NCI-H82 treated with DMSO at 0.1 percent for 48 hours (cell line): ENCODE data around the gene RASSF5.

Source experiments
- DNase-seq: peaks from one replicate; lab custom pipeline; 2025; ENCODE audit not compliant: unreplicated experiment; lab: John Stamatoyannopoulos, UW

The RASSF5 gene

DNA sequence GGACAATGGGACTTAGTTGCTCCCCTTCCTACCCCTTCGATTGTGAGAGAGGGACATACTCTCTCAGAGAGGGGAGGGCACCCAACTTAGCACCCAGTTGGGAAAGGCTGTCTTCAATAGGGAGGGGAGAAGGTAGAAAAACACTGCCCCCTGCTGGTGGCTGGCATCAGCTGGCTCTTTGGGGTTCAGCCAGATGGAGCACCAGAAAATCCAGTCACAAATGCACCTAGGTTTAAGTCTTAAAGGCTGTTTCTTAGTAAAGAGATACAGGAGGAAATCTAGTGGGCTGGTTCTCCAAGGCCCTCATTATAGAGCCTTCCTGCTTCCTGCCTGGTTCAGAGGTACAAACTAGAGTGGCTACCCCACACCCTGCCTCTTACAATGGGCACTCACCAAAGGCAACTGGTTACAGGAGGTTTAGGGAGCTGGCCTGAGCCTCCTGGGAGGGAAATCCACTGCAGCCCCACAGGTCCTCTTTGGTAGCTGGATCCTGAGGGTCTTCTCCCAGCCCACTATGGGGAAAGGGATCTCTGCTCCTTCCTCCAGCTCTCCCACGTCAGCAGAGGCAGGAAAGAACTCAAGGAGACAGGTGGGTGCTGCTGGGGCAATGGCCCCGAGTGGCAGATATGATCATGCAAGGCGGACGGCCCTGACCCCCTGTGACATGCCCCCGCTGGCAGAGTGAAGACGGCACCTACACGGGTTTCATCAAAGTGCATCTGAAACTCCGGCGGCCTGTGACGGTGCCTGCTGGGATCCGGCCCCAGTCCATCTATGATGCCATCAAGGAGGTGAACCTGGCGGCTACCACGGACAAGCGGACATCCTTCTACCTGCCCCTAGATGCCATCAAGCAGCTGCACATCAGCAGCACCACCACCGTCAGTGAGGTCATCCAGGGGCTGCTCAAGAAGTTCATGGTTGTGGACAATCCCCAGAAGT is 76.6 kb downstream of the RASSF5 start:
- peak; percentile 78 for DNase-seq

DNA sequence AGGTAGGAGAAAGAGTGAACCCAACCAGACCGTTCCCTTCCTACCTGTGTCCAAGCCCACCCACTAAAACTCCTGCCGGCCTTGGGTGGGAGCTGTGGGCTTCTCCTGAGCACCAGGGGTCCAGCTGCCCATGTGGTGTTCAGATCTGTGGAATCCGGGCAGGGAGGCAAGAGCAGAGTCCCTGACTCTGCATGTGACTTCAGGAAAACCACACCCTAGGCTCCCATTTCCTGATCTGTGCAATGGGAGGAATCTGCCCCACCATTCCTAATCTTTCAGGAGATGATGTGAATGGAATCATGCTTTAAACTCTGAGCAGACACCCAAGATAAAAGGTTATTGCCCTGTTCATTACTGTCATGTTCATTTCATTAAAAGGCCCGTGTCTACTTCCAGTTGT is 77.4 kb downstream of the RASSF5 start:
- DNase-seq = no peak

DNA sequence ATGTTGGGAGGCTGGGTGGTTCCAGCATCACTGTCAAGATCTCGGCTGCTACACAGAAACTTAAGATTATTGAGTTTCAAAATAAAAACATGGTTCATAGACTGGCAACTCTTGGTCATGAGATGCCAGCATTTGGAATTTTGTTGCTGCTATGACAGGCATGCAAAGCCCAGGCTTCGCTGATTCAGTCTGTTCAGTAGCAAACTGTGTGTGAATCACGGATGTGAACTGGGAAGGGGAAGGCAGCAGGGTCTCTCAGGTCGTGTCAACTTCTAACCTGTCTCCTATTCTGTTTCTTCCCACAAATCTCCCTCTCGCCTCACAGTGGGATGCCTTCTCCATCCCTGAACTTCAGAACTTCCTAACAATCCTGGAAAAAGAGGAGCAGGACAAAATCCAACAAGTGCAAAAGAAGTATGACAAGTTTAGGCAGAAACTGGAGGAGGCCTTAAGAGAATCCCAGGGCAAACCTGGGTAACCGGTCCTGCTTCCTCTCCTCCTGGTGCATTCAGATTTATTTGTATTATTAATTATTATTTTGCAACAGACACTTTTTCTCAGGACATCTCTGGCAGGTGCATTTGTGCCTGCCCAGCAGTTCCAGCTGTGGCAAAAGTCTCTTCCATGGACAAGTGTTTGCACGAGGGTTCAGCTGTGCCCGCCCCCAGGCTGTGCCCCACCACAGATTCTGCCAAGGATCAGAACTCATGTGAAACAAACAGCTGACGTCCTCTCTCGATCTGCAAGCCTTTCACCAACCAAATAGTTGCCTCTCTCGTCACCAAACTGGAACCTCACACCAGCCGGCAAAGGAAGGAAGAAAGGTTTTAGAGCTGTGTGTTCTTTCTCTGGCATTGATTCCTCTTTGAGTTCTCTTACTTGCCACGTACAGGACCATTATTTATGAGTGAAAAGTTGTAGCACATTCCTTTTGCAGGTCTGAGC is 79.4 kb downstream of the RASSF5 start:
- DNase-seq = no peak

DNA sequence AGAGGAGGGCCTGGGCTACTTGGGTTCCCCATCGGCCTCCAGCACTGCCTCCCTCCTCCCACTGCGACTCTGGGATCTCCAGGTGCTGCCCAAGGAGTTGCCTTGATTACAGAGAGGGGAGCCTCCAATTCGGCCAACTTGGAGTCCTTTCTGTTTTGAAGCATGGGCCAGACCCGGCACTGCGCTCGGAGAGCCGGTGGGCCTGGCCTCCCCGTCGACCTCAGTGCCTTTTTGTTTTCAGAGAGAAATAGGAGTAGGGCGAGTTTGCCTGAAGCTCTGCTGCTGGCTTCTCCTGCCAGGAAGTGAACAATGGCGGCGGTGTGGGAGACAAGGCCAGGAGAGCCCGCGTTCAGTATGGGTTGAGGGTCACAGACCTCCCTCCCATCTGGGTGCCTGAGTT is 80.6 kb downstream of the RASSF5 start:
- no peak for DNase-seq

DNA sequence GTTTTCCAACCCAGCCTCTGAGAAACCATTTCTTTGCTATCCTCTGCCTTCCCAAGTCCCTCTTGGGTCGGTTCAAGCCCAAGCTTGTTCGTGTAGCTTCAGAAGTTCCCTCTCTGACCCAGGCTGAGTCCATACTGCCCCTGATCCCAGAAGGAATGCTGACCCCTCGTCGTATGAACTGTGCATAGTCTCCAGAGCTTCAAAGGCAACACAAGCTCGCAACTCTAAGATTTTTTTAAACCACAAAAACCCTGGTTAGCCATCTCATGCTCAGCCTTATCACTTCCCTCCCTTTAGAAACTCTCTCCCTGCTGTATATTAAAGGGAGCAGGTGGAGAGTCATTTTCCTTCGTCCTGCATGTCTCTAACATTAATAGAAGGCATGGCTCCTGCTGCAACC is 81.2 kb downstream of the RASSF5 start:
- DNase-seq = no peak

DNA sequence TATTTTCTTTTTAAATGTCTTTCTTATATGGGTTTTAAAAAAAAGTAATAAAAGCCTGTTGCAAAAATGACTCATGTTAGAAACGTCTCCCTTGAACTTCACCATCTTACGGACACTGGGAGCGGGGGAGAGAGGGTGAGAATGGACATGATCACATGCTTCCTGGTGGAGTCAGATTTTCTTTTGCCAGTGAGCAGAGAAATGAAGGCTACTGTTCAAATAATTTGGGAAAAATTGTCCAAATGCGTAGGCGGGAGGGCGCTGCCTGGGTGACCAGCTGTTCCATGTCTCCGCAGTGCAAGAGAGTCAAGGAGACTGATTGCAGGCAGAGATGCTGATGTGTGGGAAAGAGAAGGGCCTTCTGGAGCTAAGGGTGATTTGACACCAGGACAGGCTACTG is 81.9 kb downstream of the RASSF5 start:
- DNase-seq = no peak

DNA sequence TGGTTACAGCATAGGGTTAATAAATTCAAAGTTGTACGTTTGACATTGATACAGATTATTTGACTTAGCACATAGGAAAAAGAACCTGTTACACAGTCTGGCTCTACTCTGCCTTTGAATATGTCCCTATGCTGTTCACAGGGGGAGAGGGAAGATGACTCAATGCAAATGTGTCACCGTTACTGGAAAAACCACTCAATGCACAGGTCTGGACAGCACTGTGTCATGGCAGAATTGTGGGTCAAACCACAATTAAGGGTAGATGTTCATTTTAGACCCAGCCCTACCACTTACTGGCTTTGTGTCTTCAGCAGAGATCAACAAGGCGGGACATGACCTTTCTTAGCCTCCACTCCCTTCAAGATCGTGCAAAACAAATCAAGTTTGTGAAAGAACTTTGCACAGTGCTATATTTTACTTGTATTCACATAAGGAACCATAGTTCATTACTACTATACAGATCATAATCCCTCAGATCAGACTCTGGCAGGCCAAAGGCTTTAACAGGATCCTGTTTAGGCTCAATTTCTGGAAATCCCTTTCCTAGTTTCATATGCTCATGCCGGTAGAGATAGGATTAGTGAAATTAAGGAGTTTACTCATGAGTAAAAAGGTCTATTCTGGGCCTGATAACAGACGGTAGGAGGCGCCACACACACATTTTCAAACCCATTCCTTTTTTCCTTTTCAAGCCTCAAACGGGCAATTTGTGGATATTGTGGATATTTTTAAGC is 82.9 kb downstream of the RASSF5 start:
- DNase-seq = peak; percentile 34

DNA sequence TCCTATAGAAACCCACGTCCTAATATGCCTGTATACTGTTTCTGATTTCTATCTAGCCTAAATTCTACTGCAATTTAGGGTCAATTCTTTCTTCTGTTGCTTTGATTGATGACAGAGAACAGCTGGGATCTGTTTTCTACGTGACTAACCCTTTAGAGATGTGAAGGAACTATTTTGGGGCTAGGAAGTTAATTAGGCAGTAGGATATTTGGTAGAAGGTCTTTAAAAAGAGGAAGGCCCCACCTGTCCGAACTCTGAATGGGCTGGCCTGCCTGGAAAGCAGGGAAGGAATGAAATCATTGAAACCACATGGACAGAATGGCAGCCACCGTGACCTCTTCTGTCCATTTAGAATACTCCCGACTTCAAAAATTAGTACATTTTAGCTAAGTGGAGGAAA is 83.9 kb downstream of the RASSF5 start:
- no peak for DNase-seq

DNA sequence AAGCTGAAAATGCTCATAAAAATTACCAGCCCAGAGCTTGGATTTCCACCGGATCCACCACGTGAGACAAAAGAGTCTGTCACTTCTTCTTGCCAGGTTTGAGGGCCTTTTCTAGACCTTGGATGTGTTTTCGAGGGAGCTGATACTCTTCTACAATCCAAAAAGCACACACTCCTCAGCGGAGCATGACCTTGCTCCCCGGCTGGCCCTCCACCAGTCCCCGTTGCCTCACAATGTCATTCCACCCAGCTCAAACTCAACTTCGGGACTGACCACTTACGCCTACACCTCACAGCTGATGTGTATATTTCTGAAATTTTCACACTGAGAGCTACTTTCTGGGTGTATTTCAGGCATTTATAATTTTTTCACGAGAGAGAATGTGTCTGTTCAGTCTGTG is 84.4 kb downstream of the RASSF5 start:
- DNase-seq = no peak

DNA sequence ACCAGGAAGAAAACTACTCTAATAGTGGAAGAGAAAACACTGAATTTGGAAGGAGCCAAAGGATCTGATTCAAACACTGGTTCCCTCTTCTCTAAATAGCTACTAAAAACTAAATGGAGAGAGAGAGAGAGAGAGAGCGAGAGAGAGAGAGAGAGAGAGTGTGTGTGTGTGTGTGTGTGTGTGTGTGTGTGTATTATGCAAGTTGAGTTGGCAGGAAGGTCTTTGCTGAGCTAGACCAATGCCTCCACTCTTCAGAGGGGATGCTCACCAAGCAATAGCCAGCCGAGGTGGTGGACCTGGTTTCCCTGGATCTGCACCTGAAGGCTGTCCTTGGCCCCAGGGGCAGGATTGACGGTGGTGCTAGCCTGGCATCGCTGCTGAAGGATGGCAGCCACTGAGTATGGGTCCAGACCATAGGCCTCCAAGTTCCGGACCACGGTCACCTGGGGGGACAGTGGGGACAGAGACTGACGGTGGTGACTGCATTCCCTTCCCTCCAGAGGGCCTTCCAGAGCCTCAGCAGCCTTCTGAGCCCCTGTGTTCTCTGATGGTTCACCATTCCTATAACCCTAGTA is 86.1 kb downstream of the RASSF5 start:
- no peak for DNase-seq

DNA sequence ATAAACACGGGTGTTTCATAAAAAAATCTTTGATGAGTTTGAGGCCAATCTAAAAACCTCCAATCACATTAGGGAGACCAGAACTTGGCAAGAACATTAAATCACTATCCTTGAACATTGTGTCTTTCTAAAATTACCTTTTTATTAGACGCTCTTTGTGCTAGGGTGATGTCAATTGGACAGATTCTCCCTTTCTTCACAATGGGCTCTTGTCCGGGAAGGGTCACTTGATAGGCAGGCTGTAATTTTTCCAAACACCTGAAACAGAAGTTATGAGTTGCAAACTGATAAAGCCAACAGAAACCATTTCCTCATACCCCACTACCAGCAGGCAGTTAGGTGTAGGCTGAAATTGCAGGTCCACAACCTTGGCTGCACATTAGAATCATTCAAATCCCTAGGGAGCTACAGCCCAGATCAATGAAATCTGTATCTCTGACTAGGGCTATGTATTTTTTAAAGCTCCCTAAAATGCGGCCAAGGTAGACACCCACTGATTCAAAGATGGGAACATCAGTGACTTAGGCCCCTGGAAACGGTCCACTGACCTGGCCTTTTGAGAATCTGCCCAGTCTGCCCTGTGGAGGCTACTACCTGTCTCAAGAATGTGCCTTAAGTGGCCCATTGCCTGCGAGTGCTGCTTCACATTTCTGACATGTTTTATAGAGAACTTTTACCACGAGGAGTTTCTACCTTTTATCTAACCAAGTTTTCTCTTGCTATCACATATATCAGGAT is 88.4 kb downstream of the RASSF5 start:
- no peak for DNase-seq

DNA sequence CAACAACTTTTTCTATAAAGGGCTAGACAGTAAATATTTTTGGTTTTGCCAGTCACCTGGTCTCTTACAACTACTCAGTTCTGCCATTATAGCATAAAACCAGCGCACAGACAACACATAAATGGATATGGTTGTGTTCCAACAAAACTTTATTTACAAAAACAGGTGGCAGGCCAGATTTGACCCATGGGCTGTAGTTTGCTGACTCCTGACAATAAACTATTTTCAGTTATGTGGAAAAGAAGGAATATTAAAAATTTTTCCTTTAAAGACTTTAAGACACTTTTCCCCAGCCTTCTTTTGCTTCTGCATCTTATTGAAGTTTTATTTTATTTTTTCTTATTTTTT is 89.0 kb downstream of the RASSF5 start:
- no peak for DNase-seq

DNA sequence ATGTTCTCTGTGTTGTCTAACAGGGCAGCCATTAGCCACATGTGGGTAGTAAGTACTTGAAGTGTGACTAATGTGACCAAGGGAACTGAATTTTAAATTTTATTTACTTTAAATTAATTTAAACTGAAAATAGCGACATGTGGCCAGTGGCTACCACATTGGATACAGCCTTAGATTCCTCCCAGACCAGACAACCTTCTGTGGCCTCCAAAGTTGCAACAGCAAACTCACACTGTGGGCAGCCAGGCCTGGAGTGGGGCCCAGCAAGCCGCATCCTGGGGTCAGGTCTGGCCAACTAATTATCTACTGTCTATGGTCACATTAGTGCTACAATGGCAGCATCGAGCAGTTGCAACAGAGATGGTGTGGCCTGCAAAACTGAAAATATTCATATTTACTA is 93.2 kb downstream of the RASSF5 start:
- no peak for DNase-seq

DNA sequence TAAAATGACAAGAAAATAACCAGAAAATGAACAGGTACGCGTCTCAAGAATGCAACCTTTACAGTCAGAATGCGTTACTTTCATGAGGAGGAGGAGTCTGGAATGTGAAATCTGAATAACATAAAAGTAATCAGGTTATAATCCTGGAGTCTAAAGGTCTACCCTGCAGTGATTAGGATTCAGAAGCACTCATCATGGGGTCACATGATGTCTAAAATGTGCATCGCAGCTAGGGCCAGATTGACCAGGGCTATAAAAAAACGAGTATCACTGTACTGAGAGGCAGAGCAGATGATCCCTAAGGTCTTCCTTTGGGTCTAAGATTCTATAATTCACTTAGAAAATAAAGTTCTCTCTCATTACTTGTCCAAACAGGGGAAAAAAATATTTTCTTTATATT is 97.5 kb downstream of the RASSF5 start:
- DNase-seq = no peak

DNA sequence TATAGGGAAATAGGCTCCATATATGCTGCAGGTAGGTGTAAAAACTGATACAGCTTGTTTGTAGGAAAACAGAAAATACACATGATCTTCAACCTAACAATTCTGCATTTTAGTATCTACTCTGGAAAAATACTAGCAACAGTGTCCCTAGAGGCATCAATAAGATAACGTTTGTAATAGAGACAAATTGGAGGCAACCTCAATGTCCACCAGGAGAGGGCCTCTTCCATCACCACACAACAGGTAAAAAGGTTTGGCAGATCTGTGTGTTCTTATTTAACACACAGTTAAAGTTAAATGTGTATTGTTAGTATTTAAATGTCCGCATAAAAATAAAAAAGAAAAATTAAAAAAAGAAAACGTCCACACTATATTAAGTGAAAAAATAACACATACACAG is 99.5 kb downstream of the RASSF5 start:
- DNase-seq = no peak

DNA sequence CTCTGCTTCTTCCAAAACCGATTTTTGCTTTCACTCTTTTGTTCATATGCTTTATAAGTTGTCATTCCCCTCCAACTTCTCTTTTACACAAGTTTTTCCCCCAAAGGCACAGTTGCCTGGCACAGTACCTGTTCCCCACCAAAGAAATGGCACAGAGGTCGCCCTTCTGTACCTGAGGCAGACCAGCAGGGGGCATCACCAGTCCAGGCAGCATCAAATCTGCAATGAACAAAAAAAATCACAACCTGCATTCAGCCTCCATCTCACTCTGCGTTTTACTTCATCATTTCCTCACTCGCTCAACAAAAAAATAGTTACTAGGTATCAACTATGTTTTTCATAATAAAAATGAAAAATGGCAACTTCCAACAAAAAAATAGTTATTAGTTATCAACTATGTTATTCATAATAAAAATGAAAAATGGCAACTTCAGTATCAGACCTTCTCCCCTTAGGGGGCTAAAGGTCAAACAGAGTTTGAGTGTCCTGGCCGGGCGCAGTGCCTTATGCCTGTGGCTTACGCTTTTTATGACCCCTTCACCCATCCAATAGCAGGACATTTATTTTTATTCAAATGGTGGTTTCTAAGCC is 100.9 kb downstream of the RASSF5 start:
- no peak for DNase-seq

DNA sequence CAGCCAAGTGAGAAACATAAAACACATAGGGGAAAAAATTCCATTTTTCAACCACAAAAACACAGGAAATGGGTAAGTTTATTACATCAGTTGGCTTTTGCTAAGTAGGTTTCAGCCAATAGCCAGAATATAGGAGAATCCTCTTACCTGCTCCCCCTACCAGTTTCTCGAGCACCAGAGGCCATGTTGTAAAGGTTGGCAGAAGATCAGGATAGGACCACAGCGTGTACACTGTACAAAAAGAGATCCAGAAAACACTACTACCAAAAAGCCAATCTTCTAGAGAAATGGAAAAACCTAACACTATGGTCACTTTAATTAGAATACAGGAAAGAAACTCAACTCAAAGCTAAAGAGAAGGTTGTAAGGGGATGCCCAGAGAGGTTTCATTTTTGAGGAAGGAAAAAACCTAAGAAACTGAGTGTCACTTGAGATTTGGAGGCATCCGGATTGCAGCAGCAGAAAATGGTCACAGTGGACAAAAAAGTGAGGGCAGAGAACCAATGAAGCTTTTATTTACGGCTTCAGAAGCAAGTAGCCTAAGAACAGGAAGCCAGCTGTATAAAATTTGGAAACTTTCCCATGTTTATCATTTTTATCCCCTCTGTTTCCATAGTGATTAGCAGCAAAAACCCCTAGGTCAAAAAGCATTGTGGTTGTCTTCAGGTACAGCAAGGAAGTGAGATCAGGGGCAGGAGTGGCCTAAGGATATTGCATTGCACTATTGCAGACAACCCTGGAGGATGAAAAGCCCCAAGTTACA is 102.1 kb downstream of the RASSF5 start:
- DNase-seq = no peak

DNA sequence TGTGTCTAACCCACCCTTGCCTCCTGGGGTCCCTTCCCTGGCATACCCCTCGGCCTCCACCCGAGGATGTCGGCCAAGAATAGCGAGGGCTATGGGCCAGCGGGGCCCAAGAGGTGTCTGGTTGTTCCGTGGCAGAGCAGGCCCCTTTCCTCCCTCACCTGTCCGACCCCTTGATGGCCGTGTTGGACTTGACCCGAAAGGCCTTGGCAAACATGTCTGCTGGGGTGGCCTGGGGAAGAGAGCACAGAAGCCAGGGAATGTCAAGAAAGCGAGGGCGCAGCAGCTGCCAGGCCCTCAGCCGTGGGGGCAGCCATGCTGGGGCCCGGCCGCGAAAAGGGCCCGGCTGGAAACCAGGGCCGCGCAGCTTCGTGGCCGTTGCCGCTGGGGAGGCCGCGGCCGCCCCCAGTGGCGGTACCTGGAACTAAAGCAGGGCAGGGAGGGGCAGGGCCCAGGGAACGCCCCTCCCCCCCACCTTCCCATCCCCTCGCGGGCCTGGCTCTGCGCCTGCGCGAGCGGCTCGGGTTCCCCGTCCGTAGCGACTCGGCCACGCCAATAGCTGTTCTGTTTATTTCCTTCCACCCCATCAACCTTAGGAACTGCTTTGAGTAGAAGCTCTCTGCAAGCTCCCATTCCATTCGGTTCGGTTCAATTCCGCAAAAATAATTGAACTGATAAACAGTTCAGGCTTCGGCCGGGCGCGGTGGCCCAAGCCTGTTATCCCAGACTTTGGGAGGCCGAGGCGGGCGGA is 105.0 kb downstream of the RASSF5 start, which contains the start of gene EIF2D:
Gene EIF2D (minus strand): TSS at position 337 of the 748 bp plus-strand sequence. CDS start 123 bp downstream, at position 214.
- peak; percentile 82 for DNase-seq
